HG02759 (cell line): Measurements from ENCODE around the gene SCN7A.

Experiments used
- ATAC-seq: cut with Tn5 transposase; IDR thresholded peaks from one replicate; pipeline ENCODE4 v1.9.1; 2021; ENCODE audit warnings: mild to moderate bottlenecking, moderate library complexity; ENCODE audit not compliant: unreplicated experiment

SCN7A gene

GRCh38 chr2:166405569-166405926 is 88.5 kb downstream of the SCN7A start:
- ATAC-seq = no peak

GRCh38 chr2:166404831-166405568 is 89.0 kb downstream of the SCN7A start:
- ATAC-seq = no peak

GRCh38 chr2:166394245-166394644 is 99.8 kb downstream of the SCN7A start:
- ATAC-seq = no peak

GRCh38 chr2:166393008-166393407 is 101.0 kb downstream of the SCN7A start:
- ATAC-seq = no peak

GRCh38 chr2:166388481-166389070 is 105.5 kb downstream of the SCN7A start:
- ATAC-seq = no peak

- no peak for ATAC-seq
These were observed 108.7 kb downstream of the SCN7A start for GRCh38 chr2:166385313-166385712.

GRCh38 chr2:166384774-166385173 is 109.3 kb downstream of the SCN7A start:
- no peak for ATAC-seq

GRCh38 chr2:166382448-166382847 is 111.6 kb downstream of the SCN7A start:
- no peak for ATAC-seq

- ATAC-seq = no peak
These were observed 113.4 kb downstream of the SCN7A start for GRCh38 chr2:166380615-166381014.

- ATAC-seq = no peak
These were observed 117.2 kb downstream of the SCN7A start for GRCh38 chr2:166376873-166377272.

- ATAC-seq = no peak
These were observed 117.6 kb downstream of the SCN7A start for GRCh38 chr2:166376488-166376828.

- peak; percentile 69 for ATAC-seq
These were observed 118.1 kb downstream of the SCN7A start, which contains the start of gene SCN9A for GRCh38 chr2:166375736-166376487. SCN9A (minus strand) TSS chr2:166375944; CDS start chr2:166311756, 64,188 bp downstream.

GRCh38 chr2:166375195-166375735 is 118.8 kb downstream of the SCN7A start:
- ATAC-seq = no peak

- no peak for ATAC-seq
These were observed 120.1 kb downstream of the SCN7A start for GRCh38 chr2:166373951-166374350.

GRCh38 chr2:166373539-166373938 is 120.5 kb downstream of the SCN7A start:
- no peak for ATAC-seq

GRCh38 chr2:166373105-166373504 is 120.9 kb downstream of the SCN7A start:
- ATAC-seq = no peak

GRCh38 chr2:166372046-166372445 is 122.0 kb downstream of the SCN7A start:
- ATAC-seq = no peak

- no peak for ATAC-seq
These were observed 128.1 kb downstream of the SCN7A start for GRCh38 chr2:166365803-166366420.

GRCh38 chr2:166365239-166365638 is 128.8 kb downstream of the SCN7A start:
- ATAC-seq = no peak

GRCh38 chr2:166364476-166365161 is 129.4 kb downstream of the SCN7A start:
- ATAC-seq = no peak
